ENCODE measurements around the gene SCN7A.

The SCN7A gene

GRCh38 chr2:166494140-166494624 lies at the start of gene SCN7A:
Gene SCN7A, minus strand, starts transcription at chr2:166494249. Its CDS starts 16,553 bp downstream, at chr2:166477696.
- Histone ChIP-seq H3K27me3 (ENCODE audit: control insufficient read depth in 1 of 2, insufficient read depth in 2 of 2, low read length in 2 of 2) (no peaks in the 10 kb centered on the region), H3K4me3 (ENCODE audit: low read depth in 1 of 2, low read length in 2 of 2) (peak within 1 kb of the TSS in 1 of 2 donors; percentile 58), H3K27ac (ENCODE audit: low read depth, low read length) (no peak within 1 kb of the TSS), H3K4me1 (ENCODE audit: control insufficient read depth in 1 of 2, insufficient read depth in 2 of 2, low read length in 2 of 2) (no peaks in the 10 kb centered on the region), H3K9ac (ENCODE audit: low read depth in 1 of 2, low read length in 2 of 2) (no peak within 1 kb of the TSS), H3K36me3 (ENCODE audit: control insufficient read depth in 1 of 2, insufficient read depth in 2 of 2, low read length in 2 of 2) (no peaks in the 10 kb centered on the region), H3K9me3 (ENCODE audit: control insufficient read depth in 1 of 2, low read length in 2 of 2) (no peaks in the 10 kb centered on the region)

DNA sequence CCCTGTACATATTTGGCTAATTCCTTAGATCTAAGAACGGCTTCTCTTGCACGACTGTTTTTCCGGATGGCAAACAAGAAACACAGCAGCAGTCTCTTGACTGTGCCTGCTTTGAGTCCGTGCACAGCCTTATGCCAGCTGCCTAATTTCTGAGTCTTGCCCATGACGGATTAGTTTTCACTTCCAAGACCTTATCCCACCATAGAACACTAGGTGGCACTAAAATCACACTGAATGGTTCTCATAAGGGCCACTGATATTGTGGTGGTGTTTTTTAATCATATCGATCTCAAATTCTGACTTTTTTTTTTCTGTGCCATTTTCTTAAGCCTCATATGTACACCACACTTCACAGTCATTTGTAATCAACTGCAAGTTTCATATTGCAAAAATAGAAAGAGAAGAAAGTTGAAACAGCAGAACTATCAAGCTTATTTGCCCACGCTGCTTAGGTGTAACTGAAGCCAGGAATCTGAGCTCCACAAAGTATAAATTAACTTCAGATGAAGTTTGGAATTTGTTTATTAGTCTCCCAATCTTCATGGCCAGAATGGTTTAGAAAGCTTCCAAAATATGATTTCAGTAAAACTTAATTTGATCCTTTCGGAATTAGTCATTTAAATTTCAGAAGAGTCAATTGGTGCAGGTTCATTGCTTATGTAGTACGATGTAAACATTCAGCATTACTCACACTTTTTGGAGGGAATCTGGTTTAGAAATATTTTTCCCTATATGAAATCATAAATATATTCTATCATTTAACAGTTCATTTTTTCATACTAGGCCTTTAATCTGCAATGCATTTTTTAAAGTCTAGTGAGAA lies 45.5 kb upstream of the SCN7A start:
- H3K36me3 ChIP-seq (ENCODE audit: control insufficient read depth in 1 of 2, insufficient read depth in 2 of 2, low read length in 2 of 2) = no peaks in the 10 kb centered on the region
- no peaks in the 10 kb centered on the region for H3K9me3 ChIP-seq (ENCODE audit: control insufficient read depth in 1 of 2, low read length in 2 of 2)
- H3K27ac ChIP-seq (ENCODE audit: low read depth, low read length) = no peak overlapping the region
- no peak overlapping the region for H3K9ac ChIP-seq (ENCODE audit: low read depth in 1 of 2, low read length in 2 of 2)
- no peaks in the 10 kb centered on the region for H3K4me1 ChIP-seq (ENCODE audit: control insufficient read depth in 1 of 2, insufficient read depth in 2 of 2, low read length in 2 of 2)
- no peak overlapping the region for H3K4me3 ChIP-seq (ENCODE audit: low read depth in 1 of 2, low read length in 2 of 2)
- no peaks in the 10 kb centered on the region for H3K27me3 ChIP-seq (ENCODE audit: control insufficient read depth in 1 of 2, insufficient read depth in 2 of 2, low read length in 2 of 2)

DNA sequence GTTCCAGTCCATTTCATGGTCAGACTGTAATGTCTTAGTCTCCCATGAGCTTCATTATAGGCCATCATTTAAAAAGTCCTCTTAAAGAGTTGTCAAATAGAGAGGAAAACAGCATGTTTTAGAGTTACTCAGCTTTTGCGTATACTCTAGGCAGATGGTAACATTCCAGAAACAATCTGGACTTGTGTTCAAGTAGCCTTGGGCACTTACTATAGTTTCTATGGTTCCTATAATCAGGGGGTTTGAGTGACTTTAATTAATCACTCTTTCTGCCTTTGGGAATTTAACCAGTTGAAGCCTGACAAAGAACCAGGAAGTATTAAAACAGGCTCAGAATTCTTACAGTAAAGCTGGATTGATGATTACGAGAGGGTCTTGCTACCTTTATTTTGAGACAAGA lies 42.1 kb upstream of the SCN7A start:
- H3K9me3 ChIP-seq (ENCODE audit: control insufficient read depth in 1 of 2, low read length in 2 of 2) = no peaks in the 10 kb centered on the region
- no peak overlapping the region for H3K4me3 ChIP-seq (ENCODE audit: low read depth in 1 of 2, low read length in 2 of 2)
- H3K27ac ChIP-seq (ENCODE audit: low read depth, low read length) = no peak overlapping the region
- no peaks in the 10 kb centered on the region for H3K27me3 ChIP-seq (ENCODE audit: control insufficient read depth in 1 of 2, insufficient read depth in 2 of 2, low read length in 2 of 2)
- no peaks in the 10 kb centered on the region for H3K36me3 ChIP-seq (ENCODE audit: control insufficient read depth in 1 of 2, insufficient read depth in 2 of 2, low read length in 2 of 2)
- no peaks in the 10 kb centered on the region for H3K4me1 ChIP-seq (ENCODE audit: control insufficient read depth in 1 of 2, insufficient read depth in 2 of 2, low read length in 2 of 2)
- no peak overlapping the region for H3K9ac ChIP-seq (ENCODE audit: low read depth in 1 of 2, low read length in 2 of 2)

- no peak overlapping the region for H3K4me3 ChIP-seq (ENCODE audit: low read depth in 1 of 2, low read length in 2 of 2)
- H3K9me3 ChIP-seq (ENCODE audit: control insufficient read depth in 1 of 2, low read length in 2 of 2) = no peaks in the 10 kb centered on the region
Observed at GRCh38 chr2:166521155-166521554, 27.1 kb upstream of the SCN7A start.

GRCh38 chr2:166520604-166521003 lies 26.6 kb upstream of the SCN7A start:
- Histone ChIP-seq H3K4me1 (ENCODE audit: control insufficient read depth in 1 of 2, insufficient read depth in 2 of 2, low read length in 2 of 2) (no peaks in the 10 kb centered on the region), H3K27me3 (ENCODE audit: control insufficient read depth in 1 of 2, insufficient read depth in 2 of 2, low read length in 2 of 2) (no peaks in the 10 kb centered on the region), H3K9ac (ENCODE audit: low read depth in 1 of 2, low read length in 2 of 2) (no peak overlapping the region), H3K9me3 (ENCODE audit: control insufficient read depth in 1 of 2, low read length in 2 of 2) (no peaks in the 10 kb centered on the region), H3K4me3 (ENCODE audit: low read depth in 1 of 2, low read length in 2 of 2) (no peak overlapping the region), H3K27ac (ENCODE audit: low read depth, low read length) (no peak overlapping the region), H3K36me3 (ENCODE audit: control insufficient read depth in 1 of 2, insufficient read depth in 2 of 2, low read length in 2 of 2) (no peaks in the 10 kb centered on the region)

More at GRCh38 chr2:166521155-166521554, 27.1 kb upstream of the SCN7A start:
- H3K9ac ChIP-seq (ENCODE audit: low read depth in 1 of 2, low read length in 2 of 2) = no peak overlapping the region
- no peaks in the 10 kb centered on the region for H3K4me1 ChIP-seq (ENCODE audit: control insufficient read depth in 1 of 2, insufficient read depth in 2 of 2, low read length in 2 of 2)
- H3K36me3 ChIP-seq (ENCODE audit: control insufficient read depth in 1 of 2, insufficient read depth in 2 of 2, low read length in 2 of 2) = no peaks in the 10 kb centered on the region
- no peak overlapping the region for H3K27ac ChIP-seq (ENCODE audit: low read depth, low read length)
- no peaks in the 10 kb centered on the region for H3K27me3 ChIP-seq (ENCODE audit: control insufficient read depth in 1 of 2, insufficient read depth in 2 of 2, low read length in 2 of 2)

GRCh38 chr2:166519391-166519962 lies 25.4 kb upstream of the SCN7A start:
- no peak overlapping the region for H3K27ac ChIP-seq (ENCODE audit: low read depth, low read length)
- no peak overlapping the region for H3K9ac ChIP-seq (ENCODE audit: low read depth in 1 of 2, low read length in 2 of 2)
- H3K4me1 ChIP-seq (ENCODE audit: control insufficient read depth in 1 of 2, insufficient read depth in 2 of 2, low read length in 2 of 2) = no peaks in the 10 kb centered on the region
- no peaks in the 10 kb centered on the region for H3K9me3 ChIP-seq (ENCODE audit: control insufficient read depth in 1 of 2, low read length in 2 of 2)
- no peaks in the 10 kb centered on the region for H3K27me3 ChIP-seq (ENCODE audit: control insufficient read depth in 1 of 2, insufficient read depth in 2 of 2, low read length in 2 of 2)
- no peaks in the 10 kb centered on the region for H3K36me3 ChIP-seq (ENCODE audit: control insufficient read depth in 1 of 2, insufficient read depth in 2 of 2, low read length in 2 of 2)
- no peak overlapping the region for H3K4me3 ChIP-seq (ENCODE audit: low read depth in 1 of 2, low read length in 2 of 2)

DNA sequence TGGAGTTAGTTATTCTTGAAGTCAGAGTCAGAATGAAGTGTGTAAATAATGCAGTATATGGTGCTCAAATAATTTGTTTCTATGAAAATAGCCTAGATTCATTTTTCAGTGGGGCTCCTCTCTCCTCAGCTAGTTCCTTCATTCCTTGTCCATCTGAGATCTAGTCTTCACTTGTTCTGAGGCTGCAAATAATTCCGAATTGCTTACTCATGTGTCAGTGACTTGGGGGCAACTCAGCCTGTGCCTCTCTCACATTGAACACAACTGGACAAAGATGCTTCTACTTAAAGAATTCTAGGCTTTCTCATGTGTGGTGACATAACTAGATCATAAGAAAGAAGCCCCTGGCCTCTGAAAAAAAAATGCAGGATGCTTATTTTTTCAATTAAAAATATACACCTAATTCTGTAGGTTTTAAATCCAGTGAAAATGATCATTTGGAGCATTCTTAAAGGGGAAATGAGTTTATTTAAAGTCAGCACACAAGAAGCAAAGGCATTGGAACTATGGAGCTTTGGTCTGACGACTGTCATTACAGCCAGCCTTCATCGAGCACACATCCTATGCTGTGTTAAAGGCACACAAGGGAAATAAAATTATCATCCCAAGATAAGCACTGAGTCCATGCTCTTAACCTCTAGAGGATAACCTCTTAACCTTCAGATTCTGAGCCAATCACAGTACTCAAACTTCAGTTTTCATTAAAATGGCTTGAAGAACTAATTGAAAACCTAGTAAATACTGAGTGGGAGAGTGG lies 24.8 kb upstream of the SCN7A start:
- no peak overlapping the region for H3K4me3 ChIP-seq (ENCODE audit: low read depth in 1 of 2, low read length in 2 of 2)
- no peaks in the 10 kb centered on the region for H3K36me3 ChIP-seq (ENCODE audit: control insufficient read depth in 1 of 2, insufficient read depth in 2 of 2, low read length in 2 of 2)
- H3K9ac ChIP-seq (ENCODE audit: low read depth in 1 of 2, low read length in 2 of 2) = no peak overlapping the region
- no peaks in the 10 kb centered on the region for H3K27me3 ChIP-seq (ENCODE audit: control insufficient read depth in 1 of 2, insufficient read depth in 2 of 2, low read length in 2 of 2)
- no peak overlapping the region for H3K27ac ChIP-seq (ENCODE audit: low read depth, low read length)
- H3K9me3 ChIP-seq (ENCODE audit: control insufficient read depth in 1 of 2, low read length in 2 of 2) = no peaks in the 10 kb centered on the region
- no peaks in the 10 kb centered on the region for H3K4me1 ChIP-seq (ENCODE audit: control insufficient read depth in 1 of 2, insufficient read depth in 2 of 2, low read length in 2 of 2)

- no peak overlapping the region for H3K4me3 ChIP-seq (ENCODE audit: low read depth in 1 of 2, low read length in 2 of 2)
- H3K27ac ChIP-seq (ENCODE audit: low read depth, low read length) = no peak overlapping the region
- H3K36me3 ChIP-seq (ENCODE audit: control insufficient read depth in 1 of 2, insufficient read depth in 2 of 2, low read length in 2 of 2) = no peaks in the 10 kb centered on the region
- H3K4me1 ChIP-seq (ENCODE audit: control insufficient read depth in 1 of 2, insufficient read depth in 2 of 2, low read length in 2 of 2) = no peaks in the 10 kb centered on the region
- H3K9me3 ChIP-seq (ENCODE audit: control insufficient read depth in 1 of 2, low read length in 2 of 2) = no peaks in the 10 kb centered on the region
- no peak overlapping the region for H3K9ac ChIP-seq (ENCODE audit: low read depth in 1 of 2, low read length in 2 of 2)
- H3K27me3 ChIP-seq (ENCODE audit: control insufficient read depth in 1 of 2, insufficient read depth in 2 of 2, low read length in 2 of 2) = no peaks in the 10 kb centered on the region
Observed at GRCh38 chr2:166517533-166518061, 23.5 kb upstream of the SCN7A start.

DNA sequence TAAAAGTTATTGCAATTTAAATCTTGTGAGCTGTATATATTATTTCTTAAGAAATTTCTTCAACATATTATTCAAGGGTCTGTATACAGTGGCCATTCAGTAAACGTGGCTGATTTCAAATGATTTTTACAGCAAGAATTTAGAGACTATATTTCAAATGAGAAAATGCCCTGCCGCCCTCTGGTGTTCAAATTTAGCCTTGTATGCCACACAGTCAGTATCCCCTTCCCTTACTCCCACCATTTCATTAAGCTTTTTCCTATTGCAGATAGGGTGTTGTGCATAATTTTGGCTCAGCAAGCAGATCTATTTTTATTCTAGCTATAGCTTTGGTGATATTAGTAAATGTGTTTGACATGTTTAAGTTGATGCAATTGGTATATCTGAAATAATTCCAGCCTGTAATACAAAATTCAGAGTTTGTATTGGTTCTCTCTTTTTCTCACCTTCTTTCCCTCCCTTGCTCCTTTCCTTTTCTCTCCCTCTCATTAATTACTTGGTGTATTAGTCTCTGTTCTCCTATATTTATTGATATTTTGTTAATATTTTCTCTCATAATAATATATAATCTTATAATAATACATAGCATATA lies 22.8 kb upstream of the SCN7A start:
- H3K36me3 ChIP-seq (ENCODE audit: control insufficient read depth in 1 of 2, insufficient read depth in 2 of 2, low read length in 2 of 2) = no peaks in the 10 kb centered on the region
- no peak overlapping the region for H3K4me3 ChIP-seq (ENCODE audit: low read depth in 1 of 2, low read length in 2 of 2)
- H3K27ac ChIP-seq (ENCODE audit: low read depth, low read length) = no peak overlapping the region
- no peaks in the 10 kb centered on the region for H3K9me3 ChIP-seq (ENCODE audit: control insufficient read depth in 1 of 2, low read length in 2 of 2)
- no peak overlapping the region for H3K9ac ChIP-seq (ENCODE audit: low read depth in 1 of 2, low read length in 2 of 2)
- H3K27me3 ChIP-seq (ENCODE audit: control insufficient read depth in 1 of 2, insufficient read depth in 2 of 2, low read length in 2 of 2) = no peaks in the 10 kb centered on the region
- no peaks in the 10 kb centered on the region for H3K4me1 ChIP-seq (ENCODE audit: control insufficient read depth in 1 of 2, insufficient read depth in 2 of 2, low read length in 2 of 2)
